H1 (cell line): ENCODE measurements around the gene ANKS1B. TPM values are rescaled to one million over a fixed set of nuclear protein-coding genes. Genes with fewer than 3 reads are reported as not detected.

Source experiments
- CTCF ChIA-PET: fragments of 300-600 bp; sonication (Branson Sonifier 250); formaldehyde crosslinking; loops from one replicate; lab custom pipeline; 2021; ENCODE audit not compliant: partially characterized antibody; lab: Charles Lee
- POLR2A ChIA-PET: fragments of 300-600 bp; sonication (Branson Sonifier 250); formaldehyde crosslinking; loops from one replicate; lab custom pipeline; 2021; ENCODE audit warnings: inconsistent platforms; ENCODE audit not compliant: partially characterized antibody; lab: Charles Lee
- DNase-seq, 2 experiments: peaks; one replicate each; pipeline versions ENCODE4 v3.0.0 to v3.0.0-alpha.2; 2010 to 2022; ENCODE audit warnings: low spot score in 2 of 2, low read depth in 1 of 2, mixed read lengths in 1 of 2
- FAIRE-seq: peaks from 2 replicates; lab custom pipeline; 2011; peaks lifted over from hg19 to GRCh38; lab: Jason Lieb, UNC
- H2AFZ ChIP-seq: 2 replicates; pipeline ENCODE4 v1.8.1; 2012; ENCODE audit warnings: low read length, inconsistent platforms
- H2AK5ac ChIP-seq: 2 replicates; pipeline ENCODE4 v1.6.1; 2013; ENCODE audit warnings: low read depth, low read length
- H2BK120ac ChIP-seq: replicated peaks from 2 replicates; pipeline ENCODE3; 2013; ENCODE audit warnings: low read depth, low read length, inconsistent platforms
- H2BK12ac ChIP-seq: 2 replicates; pipeline ENCODE4 v1.6.1; 2013; ENCODE audit warnings: low read depth, low read length
- H2BK15ac ChIP-seq: 2 replicates; pipeline ENCODE4 v1.6.1; 2013; ENCODE audit warnings: low read length
- H2BK20ac ChIP-seq: 2 replicates; pipeline ENCODE4 v1.6.1; 2013; ENCODE audit warnings: low read length
- H2BK5ac ChIP-seq: 2 replicates; pipeline ENCODE4 v1.6.1; 2013; ENCODE audit warnings: low read depth, low read length
- H3K14ac ChIP-seq: 2 replicates; pipeline ENCODE4 v1.6.1; 2013; ENCODE audit warnings: inconsistent platforms; ENCODE audit not compliant: insufficient read length
- H3K18ac ChIP-seq: 2 replicates; pipeline ENCODE4 v1.6.1; 2013; ENCODE audit warnings: low read length; ENCODE audit errors: extremely low read depth
- H3K23ac ChIP-seq: 2 replicates; pipeline ENCODE4 v1.6.1; 2013; ENCODE audit warnings: inconsistent platforms; ENCODE audit not compliant: insufficient read length
- H3K23me2 ChIP-seq: 2 replicates; pipeline ENCODE4 v1.6.1; 2013; ENCODE audit warnings: low read depth, low read length
- H3K27ac ChIP-seq: 2 replicates; pipeline ENCODE4 v1.6.1; 2011; ENCODE audit warnings: low read depth, low read length, inconsistent platforms
- H3K27me3 ChIP-seq, 4 experiments: replicated peaks in 1 of 4; 1 replicate in 1 of 4; 2 replicates in 3 of 4; pipeline versions ENCODE4 v1.6.1 to v1.8.1; 2011 to 2013; ENCODE audit warnings: low read length in 3 of 4, mild to moderate bottlenecking in 3 of 4, inconsistent platforms in 2 of 4, mixed read lengths in 2 of 4, moderate library complexity in 1 of 4; ENCODE audit not compliant: control insufficient read depth in 3 of 4, insufficient read depth in 3 of 4; ENCODE audit errors: extremely low read depth in 1 of 4
- H3K36me3 ChIP-seq, 4 experiments: 2 replicates each; pipeline versions ENCODE4 v1.6.1 to v1.8.1; 2011 to 2013; ENCODE audit warnings: mild to moderate bottlenecking in 4 of 4, low read length in 3 of 4, moderate library complexity in 2 of 4, control low read depth in 1 of 4, inconsistent platforms in 1 of 4; ENCODE audit not compliant: insufficient read depth in 4 of 4, control insufficient read depth in 2 of 4
- H3K4ac ChIP-seq: replicated peaks from 2 replicates; pipeline ENCODE3; 2013; ENCODE audit warnings: low read length, low read depth, mixed read lengths, inconsistent platforms; ENCODE audit not compliant: insufficient read length
- H3K4me1 ChIP-seq, 4 experiments: replicated peaks in 1 of 4; 1 replicate in 1 of 4; 2 replicates in 3 of 4; pipeline versions ENCODE4 v1.6.1 to v1.8.1; 2011 to 2013; ENCODE audit warnings: low read length in 3 of 4, inconsistent platforms in 2 of 4, mixed read lengths in 1 of 4; ENCODE audit not compliant: insufficient read depth in 4 of 4, control insufficient read depth in 3 of 4
- H3K4me2 ChIP-seq, 2 experiments: 2 replicates each; pipeline versions ENCODE4 v1.6.1 to v1.8.1; 2011 to 2013; ENCODE audit warnings: low read depth in 2 of 2, low read length in 2 of 2, control low read depth in 1 of 2, inconsistent platforms in 1 of 2, mild to moderate bottlenecking in 1 of 2; ENCODE audit not compliant: insufficient read depth in 1 of 2
- H3K4me3 ChIP-seq, 4 experiments: fragments of 200-600, 300-600 bp in 1 of 4; sonication (generic), shearing (Covaris generic), sonication (Bioruptor Twin) in 1 of 4; 2 replicates each; pipeline versions ENCODE4 v1.5.1 to v1.8.1; 2011 to 2016; ENCODE audit warnings: low read length in 4 of 4, low read depth in 3 of 4, control low read depth in 2 of 4, inconsistent platforms in 2 of 4, mild to moderate bottlenecking in 2 of 4, mixed read lengths in 1 of 4, moderate library complexity in 1 of 4; ENCODE audit not compliant: insufficient read depth in 2 of 4; ENCODE audit errors: extremely low read depth in 1 of 4
- H3K56ac ChIP-seq: replicated peaks from 2 replicates; pipeline ENCODE3; 2013; ENCODE audit warnings: low read depth, mild to moderate bottlenecking, mixed read lengths, low read length, inconsistent platforms; ENCODE audit not compliant: insufficient read length
- H3K79me1 ChIP-seq: 2 replicates; pipeline ENCODE4 v1.6.1; 2013; ENCODE audit warnings: low read depth, low read length, control low read depth
- H3K79me2 ChIP-seq, 2 experiments: 2 replicates each; pipeline versions ENCODE4 v1.6.1 to v1.8.1; 2012 to 2013; ENCODE audit warnings: low read length in 2 of 2, mild to moderate bottlenecking in 2 of 2, inconsistent platforms in 1 of 2; ENCODE audit not compliant: insufficient read depth in 2 of 2, control insufficient read depth in 1 of 2
- H3K9ac ChIP-seq, 4 experiments: replicated peaks in 1 of 4; 1 replicate in 1 of 4; 2 replicates in 3 of 4; pipeline versions ENCODE4 v1.6.1 to v1.8.1; 2011 to 2013; ENCODE audit warnings: low read depth in 3 of 4, low read length in 3 of 4, control low read depth in 2 of 4, mild to moderate bottlenecking in 2 of 4, moderate library complexity in 2 of 4, inconsistent platforms in 1 of 4; ENCODE audit errors: extremely low read depth in 1 of 4
- H3K9me3 ChIP-seq, 2 experiments: 2 replicates each; pipeline versions ENCODE4 v1.6.1 to v1.8.1; 2012 to 2013; ENCODE audit warnings: mild to moderate bottlenecking in 2 of 2, moderate library complexity in 2 of 2, control low read depth in 1 of 2, inconsistent platforms in 1 of 2, low read depth in 1 of 2, low read length in 1 of 2, mixed read lengths in 1 of 2; ENCODE audit not compliant: insufficient read depth in 2 of 2
- H4K20me1 ChIP-seq, 2 experiments: replicated peaks in 1 of 2; 2 replicates each; pipeline versions ENCODE3 to v1.8.1; 2011 to 2013; ENCODE audit warnings: inconsistent platforms in 2 of 2, low read length in 2 of 2, mild to moderate bottlenecking in 1 of 2; ENCODE audit not compliant: insufficient read depth in 2 of 2, control insufficient read depth in 1 of 2
- H4K5ac ChIP-seq: 2 replicates; pipeline ENCODE4 v1.6.1; 2013; ENCODE audit warnings: low read length, low read depth, mixed read lengths, inconsistent platforms; ENCODE audit not compliant: insufficient read length
- H4K8ac ChIP-seq: 2 replicates; pipeline ENCODE4 v1.8.0; 2013; ENCODE audit warnings: mild to moderate bottlenecking, moderate library complexity, low read length, inconsistent platforms; ENCODE audit not compliant: insufficient read depth; ENCODE audit errors: extremely low read depth
- H4K91ac ChIP-seq: replicated peaks from 2 replicates; pipeline ENCODE3; 2013; ENCODE audit warnings: low read length, mixed read lengths, inconsistent platforms; ENCODE audit not compliant: insufficient read length
- BACH1 ChIP-seq: IDR thresholded peaks from 2 replicates; pipeline ENCODE4 v1.6.1; 2012; ENCODE audit warnings: low read length, improper control_type of control experiment
- CBX8 ChIP-seq: fragments of 300-800, 300-1000 bp; sonication (generic); IDR thresholded peaks from 2 replicates; pipeline ENCODE4 v1.7.1; 2016; ENCODE audit warnings: low read depth, low read length, borderline replicate concordance
- HDAC6 ChIP-seq: IDR thresholded peaks from one replicate; pipeline ENCODE4 v1.7.1; 2012; ENCODE audit warnings: low read depth, mild to moderate bottlenecking, inconsistent platforms, low read length, moderate library complexity
- KDM4A ChIP-seq: IDR thresholded peaks from one replicate; pipeline ENCODE4 v1.7.1; 2012; ENCODE audit warnings: low read depth, mild to moderate bottlenecking, moderate library complexity, low read length, inconsistent platforms; ENCODE audit not compliant: severe bottlenecking
- NANOG ChIP-seq: IDR thresholded peaks from 2 replicates; pipeline ENCODE4 v1.6.1; 2011; ENCODE audit warnings: low read length, low read depth, mild to moderate bottlenecking, inconsistent platforms; ENCODE audit not compliant: insufficient read depth, poor library complexity, severe bottlenecking
- POLR2A ChIP-seq, 2 experiments: IDR thresholded peaks; 1 replicate in 1 of 2; 2 replicates in 1 of 2; pipeline ENCODE4 v1.6.1; 2011; ENCODE audit warnings: low read depth in 2 of 2, low read length in 2 of 2, mild to moderate bottlenecking in 2 of 2; ENCODE audit errors: control extremely low read depth in 1 of 2
- SRF ChIP-seq: IDR thresholded peaks from 2 replicates; pipeline ENCODE4 v1.6.1; 2011; ENCODE audit warnings: mild to moderate bottlenecking, low read depth, low read length, moderate library complexity
- TAF7 ChIP-seq: optimal IDR thresholded peaks from 2 replicates; pipeline ENCODE3; 2011; ENCODE audit warnings: low read depth, mild to moderate bottlenecking, inconsistent platforms, low read length, moderate library complexity, borderline replicate concordance
- TBP ChIP-seq: IDR thresholded peaks from 2 replicates; pipeline ENCODE4 v1.6.1; 2011; ENCODE audit warnings: low read depth, low read length, improper control_type of control experiment
- WGBS, 2 experiments: shearing (Covaris generic) in 1 of 2; methylation state at CpG; one replicate each; pipeline versions ENCODE4 v1.1.6 to v1.1.7; 2013 to 2015; ENCODE audit warnings: low lambda C conversion rate in 2 of 2, mixed read lengths in 2 of 2, inconsistent platforms in 1 of 2, low coverage in 1 of 2, missing lambda C conversion rate in 1 of 2; ENCODE audit not compliant: insufficient replicate concordance in 2 of 2, insufficient coverage in 1 of 2, insufficient read length in 1 of 2; ENCODE audit errors: extremely low coverage in 1 of 2, missing lambda C conversion rate in 1 of 2; 5-methylcytosine and 5-hydroxymethylcytosine counted together
- polyA plus RNA-seq, 7 experiments: library from polyadenylated mRNA; depleted of rRNA in 3 of 7; stranded (reverse) in 5 of 7; unstranded in 2 of 7; fragments of >200 nt in 5 of 7; fragments of 200-250 nt in 2 of 7; gene quantifications; 1 replicate in 5 of 7; 2 replicates in 1 of 7; 4 replicates in 1 of 7; pipeline versions ENCODE4 v1.2.1 to v1.2.3, GENCODE V29; 2011 to 2013; ENCODE audit warnings: missing spikeins in 2 of 7, mixed read lengths in 2 of 7
- total RNA-seq: library from RNA; stranded (reverse); fragmentation: NEBNext Ultra II Directional; extraction: Animal tissue kit (Norgen Biotek cat#: 25700); gene quantifications from 2 replicates; pipeline ENCODE4 v1.2.1, GENCODE V29; 2021
- TF ChIP-seq, protein P1 (sequence below): IDR thresholded peaks from 2 replicates; pipeline ENCODE4 v1.6.1; 2012; ENCODE audit warnings: inconsistent platforms
- TF ChIP-seq, protein P2 (sequence below): IDR thresholded peaks from 2 replicates; pipeline ENCODE4 v1.6.1; 2012; ENCODE audit warnings: inconsistent platforms

ANKS1B gene
- total and polyA plus RNA-seq, 2 of the 8 experiments (the other 6 are each of a cell fraction or from before 2014, with no cell fraction given), result 2.7 to 6.1 TPM

DNA sequence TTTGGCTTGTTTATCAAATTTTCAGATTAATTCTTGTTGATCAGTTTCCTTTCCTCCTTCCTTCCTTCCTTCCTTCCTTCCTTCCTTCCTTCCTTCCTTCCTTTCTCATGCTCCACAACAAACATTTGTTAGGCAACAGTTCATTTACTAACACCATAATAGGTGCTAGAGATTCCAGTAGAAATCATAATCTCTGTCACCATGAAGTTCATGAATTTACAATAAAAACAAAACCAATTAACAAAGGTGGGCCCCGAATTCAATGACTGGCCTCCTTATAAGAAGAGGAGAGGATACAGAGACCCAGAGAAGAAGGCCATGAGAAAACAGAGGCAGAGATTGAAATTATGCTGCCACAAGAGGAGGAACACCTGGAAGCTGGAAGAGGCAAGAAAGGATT is 604.0 kb downstream of the ANKS1B start:
- H3K23me2 ChIP-seq, result no peaks in the 10 kb centered on the region
- no peak overlapping the region for H2AK5ac ChIP-seq
- H3K9me3 ChIP-seq, result no peaks in the 10 kb centered on the region
- peaks cover 0 to 4% (median 0%) of the 10 kb centered on the region in 4 experiments; a peak in 1 of 7 replicates for H3K4me1 ChIP-seq
- ChIA-PET CTCF (interaction anchor here (1.0 to 1.2 kb wide), 3 partner anchors 10 to 350 kb away, joined by 3 to 5 read pairs (median 3); no protein-coding TSS in a partner anchor), POLR2A (no interaction called here)
- H2BK5ac ChIP-seq, result no peak overlapping the region
- no peak overlapping the region for H3K14ac ChIP-seq
- H3K4ac ChIP-seq, result no peak overlapping the region
- no peak overlapping the region for H3K9ac ChIP-seq
- no peak overlapping the region for H2BK15ac ChIP-seq
- H3K4me2 ChIP-seq, result no peak overlapping the region
- no peaks in the 10 kb centered on the region for H3K27me3 ChIP-seq
- H4K8ac ChIP-seq, result no peak overlapping the region
- H3K18ac ChIP-seq, result no peak overlapping the region
- no peak overlapping the region for H3K23ac ChIP-seq
- FAIRE-seq, result no peak
- no peak overlapping the region for H2BK12ac ChIP-seq
- no peak for DNase-seq
- H4K5ac ChIP-seq, result no peak overlapping the region
- no peak overlapping the region for H3K56ac ChIP-seq
- no peak overlapping the region for H3K4me3 ChIP-seq
- no peak for TF ChIP-seq NANOG
- TF ChIP-seq BACH1, result no peak
- TF ChIP-seq CBX8, result no peak
- TF ChIP-seq, protein P1, sequence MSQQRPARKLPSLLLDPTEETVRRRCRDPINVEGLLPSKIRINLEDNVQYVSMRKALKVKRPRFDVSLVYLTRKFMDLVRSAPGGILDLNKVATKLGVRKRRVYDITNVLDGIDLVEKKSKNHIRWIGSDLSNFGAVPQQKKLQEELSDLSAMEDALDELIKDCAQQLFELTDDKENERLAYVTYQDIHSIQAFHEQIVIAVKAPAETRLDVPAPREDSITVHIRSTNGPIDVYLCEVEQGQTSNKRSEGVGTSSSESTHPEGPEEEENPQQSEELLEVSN, result no peak
- TF ChIP-seq HDAC6, result no peak
- TF ChIP-seq SRF, result no peak
- TF ChIP-seq, protein P2, sequence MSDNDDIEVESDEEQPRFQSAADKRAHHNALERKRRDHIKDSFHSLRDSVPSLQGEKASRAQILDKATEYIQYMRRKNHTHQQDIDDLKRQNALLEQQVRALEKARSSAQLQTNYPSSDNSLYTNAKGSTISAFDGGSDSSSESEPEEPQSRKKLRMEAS, result no peak
- TF ChIP-seq TAF7, result no peak
- no peak for TF ChIP-seq POLR2A (IDR thresholded peaks at IDR 0.05; ENCODE audit: control extremely low read depth in 1 of 2, low read depth in 2 of 2, low read length in 2 of 2)
- no peak for TF ChIP-seq KDM4A
- TF ChIP-seq TBP, result no peak
- no peak overlapping the region for H2AFZ ChIP-seq
- H2BK120ac ChIP-seq, result no peak overlapping the region
- no peaks in the 10 kb centered on the region for H3K79me2 ChIP-seq
- H3K79me1 ChIP-seq, result no peaks in the 10 kb centered on the region
- WGBS, 2 experiments, result 60% methylated on average over 1 of the region's 1 CpG; no CpG with 5 or more reads in 1 of the 2 experiments
- H4K20me1 ChIP-seq, result no peaks in the 10 kb centered on the region
- H4K91ac ChIP-seq, result no peak overlapping the region
- no peak overlapping the region for H3K27ac ChIP-seq
- no peak overlapping the region for H2BK20ac ChIP-seq
- no peaks in the 10 kb centered on the region for H3K36me3 ChIP-seq
